GM12878 (cell line): Measurements from ENCODE around the gene NAP1L3. TPM values are rescaled to one million over a fixed set of nuclear protein-coding genes. Genes with fewer than 3 reads are reported as not detected.

Experiments
- ATAC-seq: fragments of 200-7000 bp; cut with Tn5 transposase; 3 replicates; pipeline ENCODE4 v1.9.1; 2020; ENCODE audit warnings: mild to moderate bottlenecking, moderate library complexity
- BruUV-seq: library from RNA; stranded (reverse); fragments of 400-500 nt; replicated peaks from 2 replicates; lab custom pipeline; 2021; lab: Mats Ljungman, UMichigan
- CTCF ChIA-PET: fragments of 300-600 bp; sonication (Branson Sonifier 250); formaldehyde crosslinking; extraction: SDS; loops from one replicate; lab custom pipeline; 2021; ENCODE audit warnings: inconsistent platforms; lab: Yijun Ruan, JAX
- POLR2A ChIA-PET: fragments of 350-600 bp; formaldehyde crosslinking; extraction: SDS; loops from one replicate; lab custom pipeline; 2021; ENCODE audit warnings: inconsistent platforms; lab: Charles Lee
- RAD21 ChIA-PET: fragments of 300-600 bp; sonication (Branson Sonifier 250); formaldehyde crosslinking; loops from one replicate; lab custom pipeline; 2023; ENCODE audit warnings: antibody characterized with exemption; ENCODE audit not compliant: unreplicated experiment; lab: Charles Lee
- SMC1A ChIA-PET: fragments of 300-600 bp; sonication (Branson Sonifier 250); formaldehyde crosslinking; loops from one replicate; lab custom pipeline; 2023; ENCODE audit not compliant: unreplicated experiment, uncharacterized antibody; lab: Charles Lee
- DNase-seq: peaks from one replicate; pipeline ENCODE4 v3.0.0-alpha.2; 2011; ENCODE audit warnings: low read depth, low spot score
- FAIRE-seq: peaks from 3 replicates; lab custom pipeline; 2011; peaks lifted over from hg19 to GRCh38; lab: Jason Lieb, UNC
- H2AFZ ChIP-seq: 2 replicates; pipeline ENCODE4 v1.6.0; 2011; ENCODE audit warnings: low read depth, low read length, control low read depth; ENCODE audit not compliant: control insufficient read depth
- H3K27ac ChIP-seq: 2 replicates; pipeline ENCODE4 v1.5.1; 2011; ENCODE audit warnings: control low read depth; ENCODE audit not compliant: control insufficient read depth, insufficient read depth
- H3K27me3 ChIP-seq, 2 experiments: replicated peaks in 1 of 2; 2 replicates each; pipeline versions ENCODE4 v1.6.0 to v1.6.1; 2011; ENCODE audit warnings: low read length in 1 of 2; ENCODE audit not compliant: control insufficient read depth in 2 of 2, insufficient read depth in 2 of 2
- H3K36me3 ChIP-seq, 2 experiments: 2 replicates each; pipeline ENCODE4 v1.5.1; 2011; ENCODE audit warnings: low read length in 1 of 2; ENCODE audit not compliant: control insufficient read depth in 2 of 2, insufficient read depth in 2 of 2
- H3K4me1 ChIP-seq: 2 replicates; pipeline ENCODE4 v1.6.1; 2011; ENCODE audit warnings: mild to moderate bottlenecking, low read length, moderate library complexity, mixed read lengths; ENCODE audit not compliant: control insufficient read depth, insufficient read depth
- H3K4me2 ChIP-seq: 2 replicates; pipeline ENCODE4 v1.6.0; 2011; ENCODE audit warnings: control low read depth; ENCODE audit not compliant: control insufficient read depth, insufficient read depth
- H3K4me3 ChIP-seq: fragments of 200-600 bp; sonication (generic); 2 replicates; pipeline ENCODE4 v1.5.1; 2016
- H3K79me2 ChIP-seq: 2 replicates; pipeline ENCODE4 v1.6.0; 2011; ENCODE audit warnings: low read length; ENCODE audit not compliant: control insufficient read depth, insufficient read depth
- H3K9ac ChIP-seq: 2 replicates; pipeline ENCODE4 v1.8.0; 2011; ENCODE audit warnings: low read length, control low read depth, mixed read lengths; ENCODE audit not compliant: control insufficient read depth, insufficient read depth
- H3K9me3 ChIP-seq: replicated peaks from 3 replicates; pipeline ENCODE4 v1.5.1; 2011; ENCODE audit warnings: mild to moderate bottlenecking, low read length; ENCODE audit not compliant: control insufficient read depth, insufficient read depth
- H4K20me1 ChIP-seq: 2 replicates; pipeline ENCODE4 v1.6.0; 2011; ENCODE audit not compliant: control insufficient read depth, insufficient read depth
- BRCA1 ChIP-seq: IDR thresholded peaks from 2 replicates; pipeline ENCODE4 v1.6.1; 2011; ENCODE audit warnings: low read depth, low read length, improper control_type of control experiment
- CBX5 ChIP-seq: sonication (generic); IDR thresholded peaks from 2 replicates; pipeline ENCODE4 v1.6.1; 2016; ENCODE audit warnings: low read depth, moderate library complexity, mild to moderate bottlenecking, inconsistent platforms
- CEBPB ChIP-seq, 2 experiments: fragments of 150-350 bp in 1 of 2; IDR thresholded peaks; 2 replicates each; pipeline ENCODE4 v1.6.1; 2012 to 2014; ENCODE audit warnings: low read depth in 2 of 2, low read length in 2 of 2, borderline replicate concordance in 1 of 2, inconsistent platforms in 1 of 2
- E2F4 ChIP-seq: IDR thresholded peaks from 2 replicates; pipeline ENCODE4 v1.6.1; 2012; ENCODE audit warnings: low read depth, low read length, improper control_type of control experiment
- NFYA ChIP-seq: IDR thresholded peaks from 2 replicates; pipeline ENCODE4 v1.6.1; 2011; ENCODE audit warnings: low read depth, mild to moderate bottlenecking, low read length, improper control_type of control experiment, borderline replicate concordance
- RELB ChIP-seq: fragments of 450-650 bp; IDR thresholded peaks from 2 replicates; pipeline ENCODE4 v1.6.1; 2017; ENCODE audit warnings: low read depth, mild to moderate bottlenecking, moderate library complexity
- SKIL ChIP-seq: fragments of 450-650 bp; IDR thresholded peaks from 2 replicates; pipeline ENCODE4 v1.6.1; 2017; ENCODE audit warnings: mild to moderate bottlenecking, low read depth, inconsistent platforms; ENCODE audit not compliant: poor library complexity, severe bottlenecking
- SREBF2 ChIP-seq: IDR thresholded peaks from 2 replicates; pipeline ENCODE4 v1.6.1; 2012; ENCODE audit warnings: mild to moderate bottlenecking, low read length
- SUPT20H ChIP-seq: IDR thresholded peaks from 2 replicates; pipeline ENCODE4 v1.6.1; 2011; ENCODE audit warnings: low read depth, mild to moderate bottlenecking, low read length, moderate library complexity, borderline replicate concordance; ENCODE audit not compliant: control insufficient read depth
- YY1 ChIP-seq: IDR thresholded peaks from 2 replicates; pipeline ENCODE4 v1.6.1; 2011; ENCODE audit warnings: low read depth, mild to moderate bottlenecking, low read length
- ZBTB4 ChIP-seq: fragments of 450-650 bp; formaldehyde crosslinking; IDR thresholded peaks from 2 replicates; pipeline ENCODE4 v1.4.0; 2022; ENCODE audit warnings: mild to moderate bottlenecking, moderate library complexity
- WGBS: methylation state at CpG from one replicate; pipeline ENCODE4 v1.1.6; 2016; ENCODE audit warnings: low lambda C conversion rate; ENCODE audit not compliant: insufficient replicate concordance, insufficient coverage; ENCODE audit errors: missing lambda C conversion rate; 5-methylcytosine and 5-hydroxymethylcytosine counted together
- in situ Hi-C: fragments of 300-500 bp; cut with MboI; formaldehyde crosslinking; loops from 9 replicates; pipeline ENCODE4 v1.14.3; 2018; ENCODE audit warnings: mixed read lengths
- intact Hi-C: fragments of 100-400 bp; cut with micrococcal nuclease; formaldehyde crosslinking; loops from one replicate; pipeline ENCODE4 v1.14.2; 2022; ENCODE audit not compliant: unreplicated experiment
- polyA plus RNA-seq, 11 experiments: library from polyadenylated mRNA; depleted of rRNA in 4 of 11; unstranded in 6 of 11; stranded (reverse) in 5 of 11; fragments of >200 nt; fragmentation: Nextera tagmentation in 4 of 11; fragmentation: Illumina TruSeq in 1 of 11; extraction: Ambion mirVana in 4 of 11; extraction: Trizol in 1 of 11; gene quantifications; 1 replicate in 1 of 11; 2 replicates in 10 of 11; pipeline versions ENCODE4 v1.2.1 to v1.2.3, GENCODE V29; 2011 to 2016; ENCODE audit warnings: inconsistent platforms in 2 of 11, missing spikeins in 2 of 11, low read depth in 1 of 11
- total RNA-seq, 4 experiments: library from RNA; depleted of rRNA in 3 of 4; stranded (reverse); fragments of >200 nt in 3 of 4; fragmentation: Illumina TruSeq in 1 of 4; extraction: Trizol in 1 of 4; gene quantifications; 2 replicates each; pipeline versions ENCODE4 v1.2.1 to v1.2.3, GENCODE V29; 2013 to 2021

NAP1L3 gene
- total and polyA plus RNA-seq, 10 of the 15 experiments (the other 5 are each of a cell fraction or from before 2014, with no cell fraction given), result 0.04 to 0.12 (median 0.06) TPM; not detected in 7

GRCh38 chrX:93660575-93660974, 12.8 kb downstream of the NAP1L3 start (continued):
- TF ChIP-seq RELB, result no peak
- TF ChIP-seq ZBTB4 (CRISPR knock-in tag), result no peak
- no peak for TF ChIP-seq CBX5
- no peak for TF ChIP-seq BRCA1
- TF ChIP-seq SKIL, result no peak

- H3K9me3 ChIP-seq, result no peaks in the 10 kb centered on the region
- WGBS, result 0% methylated on average over 1 of the region's 1 CpG
- intact Hi-C loops (no loop called here), in situ Hi-C loops (no loop called here)
- TF ChIP-seq E2F4, result no peak
- no peak for TF ChIP-seq SREBF2
- TF ChIP-seq CEBPB (IDR thresholded peaks at IDR 0.05; ENCODE audit: borderline replicate concordance in 1 of 2, low read depth in 2 of 2, low read length in 2 of 2), result no peak
- TF ChIP-seq NFYA, result no peak
- no peak for TF ChIP-seq SUPT20H
- no peak for TF ChIP-seq YY1
- ATAC-seq (no peak), FAIRE-seq (no peak), DNase-seq (no peak)
- no peak overlapping the region for H3K27ac ChIP-seq
- H2AFZ ChIP-seq, result no peak overlapping the region
- SMC1A ChIA-PET, result no interaction called here
- POLR2A ChIA-PET, result no interaction called here
- H3K4me1 ChIP-seq, result no peaks in the 10 kb centered on the region
- no peak overlapping the region for H3K9ac ChIP-seq
- no peaks in the 10 kb centered on the region for H3K36me3 ChIP-seq
- H3K79me2 ChIP-seq, result no peaks in the 10 kb centered on the region
- H4K20me1 ChIP-seq, result no peaks in the 10 kb centered on the region
- no peak overlapping the region for H3K4me2 ChIP-seq
- CTCF ChIA-PET, result no interaction called here
- BruUV-seq, result no TSS peak
- H3K4me3 ChIP-seq, result no peak overlapping the region
- RAD21 ChIA-PET, result no interaction called here
- no peaks in the 10 kb centered on the region for H3K27me3 ChIP-seq
Measured at GRCh38 chrX:93649381-93649780, 24.0 kb downstream of the NAP1L3 start.
